GM23248 (cell line): Measurements from ENCODE around the gene PRPS1. TPM values are rescaled to one million over a fixed set of nuclear protein-coding genes. Genes with fewer than 3 reads are reported as not detected.
"Not testable (repeated sequence)": the region's sequence is repeated elsewhere in the genome, so short reads cannot be mapped to it uniquely, and the experiment has no call there.

ENCODE experiments used
- DNase-seq: peaks from one replicate; pipeline ENCODE4 v3.0.0-alpha.2; 2015
- H2AFZ ChIP-seq: fragments of 200-600 bp; sonication (generic); 2 replicates; pipeline ENCODE4 v1.6.1; 2016; ENCODE audit warnings: antibody characterized with exemption
- H3F3A ChIP-seq: fragments of 200-600 bp; sonication (generic); 2 replicates; pipeline ENCODE4 v1.6.1; 2016; ENCODE audit warnings: mild to moderate bottlenecking, antibody characterized with exemption, mixed run types; ENCODE audit not compliant: insufficient read depth
- H3K27ac ChIP-seq: fragments of 200-600 bp; sonication (generic); 2 replicates; pipeline ENCODE4 v1.5.1; 2016; ENCODE audit warnings: mild to moderate bottlenecking
- H3K27me3 ChIP-seq: fragments of 200-600 bp; sonication (generic); replicated peaks from 2 replicates; pipeline ENCODE4 v1.6.1; 2016; ENCODE audit warnings: mild to moderate bottlenecking; ENCODE audit not compliant: insufficient read depth
- H3K36me3 ChIP-seq: fragments of 200-600 bp; sonication (generic); 2 replicates; pipeline ENCODE4 v1.6.1; 2016; ENCODE audit warnings: low read depth, mild to moderate bottlenecking
- H3K4me1 ChIP-seq: fragments of 200-600 bp; sonication (generic); 2 replicates; pipeline ENCODE4 v1.6.1; 2016; ENCODE audit warnings: mild to moderate bottlenecking; ENCODE audit not compliant: insufficient read depth
- H3K4me2 ChIP-seq: fragments of 200-600 bp; sonication (generic); one replicate; pipeline ENCODE4 v1.6.1; 2016; ENCODE audit warnings: mild to moderate bottlenecking; ENCODE audit not compliant: unreplicated experiment
- H3K4me3 ChIP-seq: fragments of 200-600 bp; sonication (generic); 2 replicates; pipeline ENCODE4 v1.5.1; 2016; ENCODE audit warnings: mild to moderate bottlenecking
- H3K79me2 ChIP-seq: fragments of 200-600 bp; sonication (generic); 2 replicates; pipeline ENCODE4 v1.6.1; 2016; ENCODE audit warnings: mild to moderate bottlenecking; ENCODE audit not compliant: insufficient read depth
- H3K9ac ChIP-seq: fragments of 200-600 bp; sonication (generic); 2 replicates; pipeline ENCODE4 v1.6.1; 2016; ENCODE audit warnings: mild to moderate bottlenecking
- H3K9me2 ChIP-seq: fragments of 200-600 bp; sonication (generic); 2 replicates; pipeline ENCODE4 v1.6.1; 2016; ENCODE audit warnings: mixed run types, mild to moderate bottlenecking, moderate library complexity; ENCODE audit not compliant: insufficient read depth
- H3K9me3 ChIP-seq: fragments of 200-600 bp; sonication (generic); one replicate; pipeline ENCODE4 v1.6.1; 2017; ENCODE audit warnings: low read depth
- H4K20me1 ChIP-seq: fragments of 200-600 bp; sonication (generic); 2 replicates; pipeline ENCODE4 v1.6.0; 2016; ENCODE audit not compliant: insufficient read depth
- EZH2 ChIP-seq: fragments of 200-600 bp; sonication (generic); IDR thresholded peaks from 2 replicates; pipeline ENCODE4 v1.6.1; 2018; ENCODE audit warnings: antibody characterized with exemption, mild to moderate bottlenecking; ENCODE audit not compliant: insufficient read depth, poor library complexity, severe bottlenecking
- EZH2phosphoT487 ChIP-seq: fragments of 200-600 bp; sonication (generic); IDR thresholded peaks from 2 replicates; pipeline ENCODE4 v1.6.1; 2018; ENCODE audit warnings: antibody characterized with exemption, moderate library complexity, mild to moderate bottlenecking, low read depth; ENCODE audit not compliant: insufficient read depth
- WGBS, 2 experiments: methylation state at CpG; one replicate each; pipeline ENCODE4 v1.1.6; 2015 to 2017; ENCODE audit warnings: low lambda C conversion rate in 2 of 2, low coverage in 1 of 2; ENCODE audit errors: missing lambda C conversion rate in 2 of 2; 5-methylcytosine and 5-hydroxymethylcytosine counted together
- in situ Hi-C: fragments of 300-500 bp; cut with MboI; formaldehyde crosslinking; loops from 2 replicates; pipeline ENCODE4 v1.15.0; 2020
- polyA plus RNA-seq: library from polyadenylated mRNA; unstranded; fragments of >200 nt; fragmentation: Nextera tagmentation; extraction: Ambion mirVana; gene quantifications from 2 replicates; pipeline ENCODE4 v1.2.1, GENCODE V29; 2016
- total RNA-seq: library from RNA; depleted of rRNA; stranded (reverse); fragments of >200 nt; shearing (Covaris generic); gene quantifications from 2 replicates; pipeline ENCODE4 v1.2.3, GENCODE V29; 2014

Gene PRPS1
- total and polyA plus RNA-seq, 2 experiments from 2014 or later: 76.7 to 87.7 TPM

DNA sequence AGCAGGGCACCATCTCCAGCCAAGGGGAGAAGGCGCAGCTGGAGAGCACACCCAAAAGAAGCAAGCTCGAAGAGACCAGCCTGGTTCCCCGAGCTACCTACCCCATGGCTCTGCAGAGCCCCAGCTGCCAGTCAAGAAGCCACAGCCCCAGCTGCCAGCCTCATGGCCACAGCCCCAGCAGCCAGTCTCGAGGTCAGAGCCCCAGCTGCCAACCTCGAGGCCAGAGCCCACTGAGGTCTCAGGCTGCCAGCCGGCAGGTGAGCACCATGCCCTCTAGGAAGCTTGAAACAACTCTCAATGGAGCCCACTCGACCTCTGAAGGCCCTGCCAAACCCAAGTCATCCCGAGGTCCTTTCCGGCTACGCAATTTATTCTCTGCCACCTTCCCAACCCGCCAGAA lies 27.0 kb upstream of the PRPS1 start:
- no peaks in the 10 kb centered on the region for H3K9me2 ChIP-seq
- H3F3A ChIP-seq: no peaks in the 10 kb centered on the region
- H3K79me2 ChIP-seq: no peaks in the 10 kb centered on the region
- WGBS, 2 experiments: 93 to 100% methylated on average over 7 to 9 of the region's 11 CpGs
- H3K4me3 ChIP-seq: no peak overlapping the region
- H2AFZ ChIP-seq: no peak overlapping the region
- DNase-seq: no peak
- TF ChIP-seq EZH2phosphoT487 (no peak), EZH2 (no peak)
- H3K9ac ChIP-seq: no peak overlapping the region
- in situ Hi-C loops: no loop called here
- no peaks in the 10 kb centered on the region for H3K36me3 ChIP-seq
- H3K27ac ChIP-seq: no peak overlapping the region
- H3K4me1 ChIP-seq: no peaks in the 10 kb centered on the region
- no peaks in the 10 kb centered on the region for H3K27me3 ChIP-seq
- no peaks in the 10 kb centered on the region for H3K9me3 ChIP-seq
- H3K4me2 ChIP-seq: no peak overlapping the region
- H4K20me1 ChIP-seq: no peaks in the 10 kb centered on the region

DNA sequence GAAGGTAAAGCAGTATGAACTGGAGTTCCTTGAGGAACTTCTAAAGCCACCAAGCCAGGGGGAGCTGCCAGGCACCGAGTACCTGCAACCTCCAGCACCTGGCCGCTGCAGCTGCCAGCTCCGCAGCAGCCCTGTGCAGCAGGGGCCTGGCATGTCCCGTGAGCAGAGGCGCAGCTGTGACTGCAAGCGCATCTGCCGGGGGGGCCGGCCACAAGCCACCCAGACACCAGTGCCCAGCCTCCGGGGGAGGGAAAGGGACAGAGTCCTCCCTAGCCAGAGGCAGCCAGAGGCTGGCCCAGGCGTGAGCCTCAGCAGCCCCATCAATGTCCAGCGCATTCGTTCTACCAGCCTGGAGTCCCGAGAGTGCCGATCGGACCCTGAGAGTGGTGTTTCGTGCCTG lies 26.6 kb upstream of the PRPS1 start:
- H3K9me2 ChIP-seq: no peaks in the 10 kb centered on the region
- no peaks in the 10 kb centered on the region for H3K27me3 ChIP-seq
- in situ Hi-C loops: no loop called here
- no peak for TF ChIP-seq EZH2phosphoT487
- TF ChIP-seq EZH2: no peak
- no peak overlapping the region for H3K4me3 ChIP-seq
- H2AFZ ChIP-seq: no peak overlapping the region
- H3F3A ChIP-seq: no peaks in the 10 kb centered on the region
- H3K36me3 ChIP-seq: no peaks in the 10 kb centered on the region
- DNase-seq: no peak
- no peaks in the 10 kb centered on the region for H3K79me2 ChIP-seq
- H3K9me3 ChIP-seq: no peaks in the 10 kb centered on the region
- no peak overlapping the region for H3K9ac ChIP-seq
- H3K4me1 ChIP-seq: no peaks in the 10 kb centered on the region
- WGBS, 2 experiments: 97 to 98% methylated on average over 9 to 15 of the region's 16 CpGs
- H4K20me1 ChIP-seq: no peaks in the 10 kb centered on the region
- no peak overlapping the region for H3K27ac ChIP-seq
- H3K4me2 ChIP-seq: no peak overlapping the region

DNA sequence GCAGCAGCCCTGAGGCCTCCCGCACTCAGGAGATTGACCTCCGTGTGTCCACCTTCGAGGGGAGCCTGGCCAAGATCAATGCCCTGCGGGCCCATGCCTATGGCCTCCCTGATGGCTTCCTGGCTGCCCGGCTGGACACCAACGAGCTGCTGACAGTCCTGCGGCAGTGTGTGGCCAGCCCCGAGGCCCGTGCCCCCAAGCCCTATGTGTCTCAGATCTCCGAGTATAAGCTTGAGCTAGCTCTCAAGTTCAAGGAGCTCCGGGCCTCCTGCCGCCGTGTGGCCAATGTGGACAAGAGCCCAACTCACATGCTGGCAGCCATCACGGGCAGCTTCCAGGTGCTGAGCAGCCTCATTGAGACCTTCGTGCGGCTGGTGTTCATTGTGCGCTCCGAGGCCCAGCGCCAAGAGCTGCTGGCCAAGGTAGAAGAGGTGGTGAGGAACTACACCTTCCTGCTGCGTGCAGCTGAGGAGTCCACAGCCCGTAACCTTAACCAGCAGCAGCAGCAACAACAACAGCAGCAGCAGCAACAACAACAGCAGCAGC lies 25.5 kb upstream of the PRPS1 start:
- DNase-seq: no peak
- Histone ChIP-seq H2AFZ (no peak overlapping the region), H3K4me2 (no peak overlapping the region), H3K9me3 (no peaks in the 10 kb centered on the region), H3K9me2 (no peaks in the 10 kb centered on the region), H3K9ac (no peak overlapping the region), H4K20me1 (no peaks in the 10 kb centered on the region), H3K4me3 (no peak overlapping the region), H3F3A (no peaks in the 10 kb centered on the region), H3K27me3 (no peaks in the 10 kb centered on the region), H3K79me2 (no peaks in the 10 kb centered on the region), H3K36me3 (no peaks in the 10 kb centered on the region), H3K27ac (no peak overlapping the region), H3K4me1 (no peaks in the 10 kb centered on the region)
- 87 to 98% methylated on average over 9 to 11 of the region's 21 CpGs for WGBS, 2 experiments
- TF ChIP-seq EZH2: no peak
- no peak for TF ChIP-seq EZH2phosphoT487
- in situ Hi-C loops: no loop called here

DNA sequence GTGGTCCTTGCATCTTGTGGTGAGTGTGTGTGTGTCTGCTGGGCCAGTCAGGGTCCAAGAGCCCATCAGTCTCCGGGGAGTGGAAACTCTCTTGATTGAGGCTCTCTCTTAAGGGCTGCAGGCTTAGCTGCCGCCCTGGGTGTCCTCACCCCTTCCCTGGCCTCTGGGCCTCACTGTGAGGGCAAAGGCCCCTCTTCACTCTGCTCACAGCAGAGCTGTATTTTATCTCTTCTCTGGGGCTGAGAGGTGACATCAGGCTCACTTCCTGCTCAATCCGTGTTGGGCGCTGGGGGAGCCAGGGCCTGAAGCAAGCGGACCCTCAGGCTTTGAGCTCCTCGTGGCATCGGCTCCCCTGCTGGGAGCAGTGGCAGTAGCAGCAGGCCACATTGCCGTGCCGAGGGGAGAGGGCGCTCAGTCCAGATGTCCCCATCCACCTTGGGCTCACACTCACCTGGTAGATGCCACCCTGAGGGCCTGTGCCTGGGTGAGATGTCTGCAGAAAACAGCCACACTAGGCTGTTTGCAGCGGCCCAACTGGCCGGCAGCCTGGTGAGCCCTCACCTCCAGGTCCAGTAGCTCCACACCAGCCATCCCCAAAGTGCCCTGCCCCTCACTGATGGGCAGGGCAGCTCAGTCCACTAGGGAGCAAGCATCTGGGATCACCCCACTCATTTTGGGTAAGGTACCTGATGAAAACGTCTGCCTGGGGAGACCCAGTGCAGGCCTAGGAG lies 24.7 kb upstream of the PRPS1 start:
- Histone ChIP-seq H3K4me1 (no peaks in the 10 kb centered on the region), H2AFZ (no peak overlapping the region), H3K27me3 (no peaks in the 10 kb centered on the region), H3K4me3 (no peak overlapping the region), H3K36me3 (no peaks in the 10 kb centered on the region), H4K20me1 (no peaks in the 10 kb centered on the region), H3K4me2 (no peak overlapping the region), H3K9me2 (no peaks in the 10 kb centered on the region), H3F3A (no peaks in the 10 kb centered on the region), H3K9ac (no peak overlapping the region), H3K79me2 (no peaks in the 10 kb centered on the region), H3K27ac (no peak overlapping the region), H3K9me3 (no peaks in the 10 kb centered on the region)
- DNase-seq: no peak
- 73 to 79% methylated on average over 10 to 11 of the region's 13 CpGs for WGBS, 2 experiments
- no peak for TF ChIP-seq EZH2phosphoT487
- TF ChIP-seq EZH2: no peak
- in situ Hi-C loops: no loop called here

DNA sequence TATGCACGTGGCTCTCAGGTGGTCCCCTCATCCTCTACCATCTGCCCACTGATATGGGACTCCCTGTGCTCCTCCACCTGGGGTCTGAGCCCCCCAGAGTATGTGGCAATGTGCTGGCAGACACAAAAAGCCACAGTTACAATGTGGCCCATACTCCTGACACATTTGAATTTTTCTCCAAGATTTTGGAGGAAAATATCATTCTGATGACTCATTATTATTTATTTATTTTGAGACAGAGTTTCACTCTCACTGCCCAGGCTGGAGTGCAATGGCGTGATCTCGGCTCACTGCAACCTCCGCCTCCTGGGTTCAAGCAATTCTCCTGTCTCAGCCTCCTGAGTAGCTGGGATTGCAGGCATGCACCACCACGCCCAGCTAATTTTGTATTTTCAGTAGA lies 19.2 kb upstream of the PRPS1 start:
- WGBS, 2 experiments: 75 to 88% methylated on average over 2 to 5 of the region's 5 CpGs
- H3F3A ChIP-seq, H3K9ac ChIP-seq, H3K4me3 ChIP-seq, in situ Hi-C loops, H3K79me2 ChIP-seq, H3K4me1 ChIP-seq, H3K4me2 ChIP-seq, H3K27ac ChIP-seq, H4K20me1 ChIP-seq, H3K27me3 ChIP-seq, DNase-seq, H3K9me2 ChIP-seq, H2AFZ ChIP-seq, H3K36me3 ChIP-seq, H3K9me3 ChIP-seq: not testable (repeated sequence)
